ENCODE measurements around the gene PLPPR5.

PLPPR5 gene

GRCh38 chr1:98962156-98962555 is 42.5 kb downstream of the PLPPR5 start:
- no peaks in the 10 kb centered on the region for H3K27me3 ChIP-seq (replicated peaks; ENCODE audit: insufficient read depth, low read length)
- H3K9me3 ChIP-seq (replicated peaks; ENCODE audit: insufficient read depth, low read length) = no peaks in the 10 kb centered on the region
- no peaks in the 10 kb centered on the region for H3K4me1 ChIP-seq (ENCODE audit: low read length)
- no peak for DNase-seq
- H3K36me3 ChIP-seq (replicated peaks; ENCODE audit: insufficient read depth, low read length) = no peaks in the 10 kb centered on the region
- no peak overlapping the region for H3K4me2 ChIP-seq (ENCODE audit: low read depth, low read length)
- no peak overlapping the region for H2AFZ ChIP-seq (ENCODE audit: low read length)
- no peak overlapping the region for H3K9ac ChIP-seq (ENCODE audit: low read length)
- H3K4me3 ChIP-seq (ENCODE audit: low read length) = no peak overlapping the region
- H3K9me2 ChIP-seq (replicated peaks; ENCODE audit: insufficient read depth, low read length) = no peaks in the 10 kb centered on the region
- no peaks in the 10 kb centered on the region for H4K20me1 ChIP-seq (ENCODE audit: insufficient read depth, low read length)
- no peaks in the 10 kb centered on the region for H3K79me2 ChIP-seq (ENCODE audit: low read length)
- H3K27ac ChIP-seq (ENCODE audit: low read length) = no peak overlapping the region
- TF ChIP-seq CTCF (IDR thresholded peaks at IDR 0.05; ENCODE audit: low read length) = no peak
- TF ChIP-seq EZH2phosphoT487 (IDR thresholded peaks at IDR 0.05; ENCODE audit: low read length) = no peak
- TF ChIP-seq EZH2 (optimal IDR thresholded peaks at IDR 0.05; ENCODE audit: low read depth, low read length) = no peak
- no peaks in the 10 kb centered on the region for H3F3A ChIP-seq (ENCODE audit: insufficient read depth, low read length)

GRCh38 chr1:98949621-98950020 is 55.0 kb downstream of the PLPPR5 start:
- Histone ChIP-seq H3K4me3 (ENCODE audit: low read length) (no peak overlapping the region), H3K4me1 (ENCODE audit: low read length) (no peaks in the 10 kb centered on the region), H3K4me2 (ENCODE audit: low read depth, low read length) (no peak overlapping the region), H3F3A (ENCODE audit: insufficient read depth, low read length) (no peaks in the 10 kb centered on the region), H3K9me3 (replicated peaks; ENCODE audit: insufficient read depth, low read length) (no peaks in the 10 kb centered on the region), H3K79me2 (ENCODE audit: low read length) (no peaks in the 10 kb centered on the region), H2AFZ (ENCODE audit: low read length) (no peak overlapping the region), H4K20me1 (ENCODE audit: insufficient read depth, low read length) (no peaks in the 10 kb centered on the region), H3K9ac (ENCODE audit: low read length) (no peak overlapping the region), H3K27me3 (replicated peaks; ENCODE audit: insufficient read depth, low read length) (no peaks in the 10 kb centered on the region), H3K36me3 (replicated peaks; ENCODE audit: insufficient read depth, low read length) (no peaks in the 10 kb centered on the region), H3K27ac (ENCODE audit: low read length) (no peak overlapping the region), H3K9me2 (replicated peaks; ENCODE audit: insufficient read depth, low read length) (no peaks in the 10 kb centered on the region)
- DNase-seq = no peak
- TF ChIP-seq EZH2phosphoT487 (IDR thresholded peaks at IDR 0.05; ENCODE audit: low read length) (no peak), EZH2 (optimal IDR thresholded peaks at IDR 0.05; ENCODE audit: low read depth, low read length) (no peak), CTCF (IDR thresholded peaks at IDR 0.05; ENCODE audit: low read length) (no peak)

GRCh38 chr1:98949166-98949565 is 55.5 kb downstream of the PLPPR5 start:
- Histone ChIP-seq H3K27me3 (replicated peaks; ENCODE audit: insufficient read depth, low read length) (no peaks in the 10 kb centered on the region), H3K9me3 (replicated peaks; ENCODE audit: insufficient read depth, low read length) (no peaks in the 10 kb centered on the region), H3K27ac (ENCODE audit: low read length) (no peak overlapping the region), H3K36me3 (replicated peaks; ENCODE audit: insufficient read depth, low read length) (no peaks in the 10 kb centered on the region), H3K4me2 (ENCODE audit: low read depth, low read length) (no peak overlapping the region), H3K4me1 (ENCODE audit: low read length) (no peaks in the 10 kb centered on the region), H2AFZ (ENCODE audit: low read length) (no peak overlapping the region), H3K9ac (ENCODE audit: low read length) (no peak overlapping the region), H3K4me3 (ENCODE audit: low read length) (no peak overlapping the region), H4K20me1 (ENCODE audit: insufficient read depth, low read length) (no peaks in the 10 kb centered on the region), H3K9me2 (replicated peaks; ENCODE audit: insufficient read depth, low read length) (no peaks in the 10 kb centered on the region), H3K79me2 (ENCODE audit: low read length) (no peaks in the 10 kb centered on the region), H3F3A (ENCODE audit: insufficient read depth, low read length) (no peaks in the 10 kb centered on the region)
- TF ChIP-seq EZH2phosphoT487 (IDR thresholded peaks at IDR 0.05; ENCODE audit: low read length) = no peak
- no peak for DNase-seq

- Histone ChIP-seq H3K27me3 (replicated peaks; ENCODE audit: insufficient read depth, low read length) (no peaks in the 10 kb centered on the region), H3F3A (ENCODE audit: insufficient read depth, low read length) (no peaks in the 10 kb centered on the region), H3K9me3 (replicated peaks; ENCODE audit: insufficient read depth, low read length) (no peaks in the 10 kb centered on the region), H3K4me3 (ENCODE audit: low read length) (no peak overlapping the region), H3K9me2 (replicated peaks; ENCODE audit: insufficient read depth, low read length) (no peaks in the 10 kb centered on the region), H3K36me3 (replicated peaks; ENCODE audit: insufficient read depth, low read length) (no peaks in the 10 kb centered on the region), H4K20me1 (ENCODE audit: insufficient read depth, low read length) (no peaks in the 10 kb centered on the region), H3K4me1 (ENCODE audit: low read length) (no peaks in the 10 kb centered on the region), H3K27ac (ENCODE audit: low read length) (no peak overlapping the region), H2AFZ (ENCODE audit: low read length) (no peak overlapping the region), H3K9ac (ENCODE audit: low read length) (no peak overlapping the region), H3K79me2 (ENCODE audit: low read length) (no peaks in the 10 kb centered on the region), H3K4me2 (ENCODE audit: low read depth, low read length) (no peak overlapping the region)
- TF ChIP-seq CTCF (IDR thresholded peaks at IDR 0.05; ENCODE audit: low read length) (no peak), EZH2 (optimal IDR thresholded peaks at IDR 0.05; ENCODE audit: low read depth, low read length) (no peak), EZH2phosphoT487 (IDR thresholded peaks at IDR 0.05; ENCODE audit: low read length) (no peak)
- no peak for DNase-seq
These were observed 57.6 kb downstream of the PLPPR5 start for GRCh38 chr1:98947071-98947470.
